IMR-90 (cell line): ENCODE measurements around the gene DHDH. TPM values are rescaled to one million over a fixed set of nuclear protein-coding genes. Genes with fewer than 3 reads are reported as not detected.
A peak's percentile ranks its signal among the peaks of the same experiment; 100 is the strongest.

Experiments
- ATAC-seq: fragments of 200-7000 bp; cut with Tn5 transposase; 2 replicates; pipeline ENCODE4 v1.9.1; 2020; ENCODE audit warnings: low read depth, mild to moderate bottlenecking, moderate library complexity
- BruUV-seq: library from RNA; stranded (reverse); fragments of 400-500 nt; replicated peaks from 2 replicates; lab custom pipeline; 2021; lab: Mats Ljungman, UMichigan
- CTCF ChIA-PET: fragments of 300-600 bp; formaldehyde crosslinking; extraction: SDS; loops from one replicate; lab custom pipeline; 2021; ENCODE audit warnings: antibody characterized with exemption; lab: Yijun Ruan, JAX
- POLR2A ChIA-PET: fragments of 300-600 bp; sonication (Branson Sonifier 250); formaldehyde crosslinking; loops from one replicate; lab custom pipeline; 2022; ENCODE audit warnings: antibody characterized with exemption; ENCODE audit not compliant: unreplicated experiment; lab: Charles Lee
- DNase-seq: peaks from one replicate; pipeline ENCODE4 v3.0.0; 2013
- H2AFZ ChIP-seq: replicated peaks from 2 replicates; pipeline ENCODE3; 2013; ENCODE audit warnings: low read length, mild to moderate bottlenecking; ENCODE audit not compliant: poor library complexity
- H2AK5ac ChIP-seq: 2 replicates; pipeline ENCODE4 v1.6.1; 2013; ENCODE audit warnings: low read depth, low read length, inconsistent platforms
- H2AK9ac ChIP-seq: replicated peaks from 2 replicates; pipeline ENCODE3; 2013; ENCODE audit warnings: mild to moderate bottlenecking, low read depth, low read length, moderate library complexity; ENCODE audit not compliant: poor library complexity
- H2BK120ac ChIP-seq: 2 replicates; pipeline ENCODE4 v1.6.1; 2013; ENCODE audit warnings: low read depth, low read length, inconsistent platforms
- H2BK15ac ChIP-seq: 3 replicates; pipeline ENCODE4 v1.6.1; 2013; ENCODE audit warnings: low read depth, low read length, inconsistent platforms
- H2BK20ac ChIP-seq: 2 replicates; pipeline ENCODE4 v1.6.1; 2013; ENCODE audit warnings: low read depth, mild to moderate bottlenecking, inconsistent platforms, low read length, moderate library complexity
- H2BK5ac ChIP-seq: 2 replicates; pipeline ENCODE4 v1.6.1; 2013; ENCODE audit warnings: mild to moderate bottlenecking, low read depth, low read length, inconsistent platforms; ENCODE audit not compliant: poor library complexity, severe bottlenecking
- H3K14ac ChIP-seq: replicated peaks from 2 replicates; pipeline ENCODE4 v1.6.1; 2013; ENCODE audit warnings: low read depth, low read length, inconsistent platforms
- H3K18ac ChIP-seq: 2 replicates; pipeline ENCODE4 v1.6.1; 2013; ENCODE audit warnings: low read depth, low read length, control low read depth
- H3K23ac ChIP-seq: 2 replicates; pipeline ENCODE4 v1.6.1; 2013; ENCODE audit warnings: low read depth, low read length, inconsistent platforms
- H3K27ac ChIP-seq: 2 replicates; pipeline ENCODE4 v1.5.1; 2013; ENCODE audit warnings: mild to moderate bottlenecking, control low read depth, low read length; ENCODE audit not compliant: insufficient read depth
- H3K27me3 ChIP-seq: 2 replicates; pipeline ENCODE4 v1.6.1; 2013; ENCODE audit warnings: low read length; ENCODE audit not compliant: control insufficient read depth, insufficient read depth
- H3K36me3 ChIP-seq: 2 replicates; pipeline ENCODE4 v1.6.1; 2013; ENCODE audit warnings: low read length, mixed read lengths; ENCODE audit not compliant: control insufficient read depth, insufficient read depth
- H3K4ac ChIP-seq: 2 replicates; pipeline ENCODE4 v1.6.1; 2013; ENCODE audit warnings: low read depth, low read length, inconsistent platforms
- H3K4me1 ChIP-seq: 2 replicates; pipeline ENCODE4 v1.6.1; 2013; ENCODE audit warnings: low read length, mixed read lengths; ENCODE audit not compliant: control insufficient read depth, insufficient read depth
- H3K4me2 ChIP-seq: 2 replicates; pipeline ENCODE4 v1.6.1; 2013; ENCODE audit warnings: low read depth, mild to moderate bottlenecking, control low read depth, low read length, moderate library complexity
- H3K4me3 ChIP-seq: 2 replicates; pipeline ENCODE4 v1.5.1; 2013; ENCODE audit warnings: low read depth, mild to moderate bottlenecking, control low read depth, low read length, moderate library complexity; ENCODE audit not compliant: insufficient read depth
- H3K56ac ChIP-seq: 2 replicates; pipeline ENCODE4 v1.6.1; 2013; ENCODE audit warnings: low read length, inconsistent platforms; ENCODE audit not compliant: insufficient read depth; ENCODE audit errors: extremely low read depth
- H3K79me1 ChIP-seq, 2 experiments: 2 replicates each; pipeline ENCODE4 v1.6.1; 2013; ENCODE audit warnings: low read length in 2 of 2, inconsistent platforms in 1 of 2, low read depth in 1 of 2
- H3K9ac ChIP-seq: 2 replicates; pipeline ENCODE4 v1.6.1; 2013; ENCODE audit warnings: low read depth, low read length, control low read depth
- H3K9me1 ChIP-seq: 2 replicates; pipeline ENCODE4 v1.6.1; 2013; ENCODE audit warnings: low read length, inconsistent platforms; ENCODE audit not compliant: insufficient read depth
- H3K9me3 ChIP-seq: 2 replicates; pipeline ENCODE4 v1.6.1; 2013; ENCODE audit warnings: low read length; ENCODE audit not compliant: control insufficient read depth, insufficient read depth
- H4K20me1 ChIP-seq: 2 replicates; pipeline ENCODE4 v1.6.1; 2013; ENCODE audit warnings: low read length, inconsistent platforms; ENCODE audit not compliant: insufficient read depth
- H4K5ac ChIP-seq: 2 replicates; pipeline ENCODE4 v1.6.1; 2013; ENCODE audit warnings: mild to moderate bottlenecking, low read depth, low read length, control low read depth
- H4K8ac ChIP-seq, 2 experiments: 2 replicates each; pipeline ENCODE4 v1.6.1; 2013; ENCODE audit warnings: low read depth in 2 of 2, low read length in 2 of 2, control low read depth in 1 of 2, inconsistent platforms in 1 of 2
- H4K91ac ChIP-seq: 2 replicates; pipeline ENCODE4 v1.6.1; 2013; ENCODE audit warnings: low read depth, low read length, inconsistent platforms; ENCODE audit not compliant: insufficient read depth
- BHLHE40 ChIP-seq: fragments of 150-350 bp; IDR thresholded peaks from 2 replicates; pipeline ENCODE4 v1.6.1; 2016; ENCODE audit warnings: mild to moderate bottlenecking, low read depth, low read length
- CEBPB ChIP-seq: IDR thresholded peaks from 2 replicates; pipeline ENCODE4 v1.6.1; 2012; ENCODE audit warnings: low read depth, low read length, improper control_type of control experiment
- CHD1 ChIP-seq: IDR thresholded peaks from 2 replicates; pipeline ENCODE4 v1.6.1; 2012; ENCODE audit warnings: low read depth, low read length, improper control_type of control experiment
- FOS ChIP-seq: fragments of 150-350 bp; IDR thresholded peaks from 2 replicates; pipeline ENCODE4 v1.6.1; 2016; ENCODE audit warnings: low read depth, low read length
- MAFK ChIP-seq: IDR thresholded peaks from 2 replicates; pipeline ENCODE4 v1.6.1; 2012; ENCODE audit warnings: low read depth, low read length, improper control_type of control experiment
- MAZ ChIP-seq: IDR thresholded peaks from 2 replicates; pipeline ENCODE4 v1.6.1; 2012; ENCODE audit warnings: low read depth, mild to moderate bottlenecking, low read length, improper control_type of control experiment, moderate library complexity, borderline replicate concordance
- MXI1 ChIP-seq: IDR thresholded peaks from 2 replicates; pipeline ENCODE4 v1.6.1; 2012; ENCODE audit warnings: low read depth, mild to moderate bottlenecking, low read length, moderate library complexity, borderline replicate concordance
- NFE2L2 ChIP-seq: fragments of 150-350 bp; IDR thresholded peaks from 2 replicates; pipeline ENCODE4 v1.6.1; 2016; ENCODE audit warnings: low read depth, mild to moderate bottlenecking, low read length
- POLR2A ChIP-seq: IDR thresholded peaks from 2 replicates; pipeline ENCODE4 v1.6.1; 2012; ENCODE audit warnings: mild to moderate bottlenecking, low read depth, low read length
- RAD21 ChIP-seq: IDR thresholded peaks from 2 replicates; pipeline ENCODE4 v1.6.1; 2012; ENCODE audit warnings: low read length, improper control_type of control experiment
- RCOR1 ChIP-seq: IDR thresholded peaks from 2 replicates; pipeline ENCODE4 v1.6.1; 2012; ENCODE audit warnings: mild to moderate bottlenecking, low read length, improper control_type of control experiment; ENCODE audit not compliant: insufficient replicate concordance
- SMC3 ChIP-seq: fragments of 150-350 bp; IDR thresholded peaks from 2 replicates; pipeline ENCODE4 v1.6.1; 2016; ENCODE audit warnings: low read depth, mild to moderate bottlenecking, antibody characterized with exemption, low read length, moderate library complexity
- WGBS, 2 experiments: methylation state at CpG; one replicate each; pipeline versions ENCODE4 v1.1.5 to v1.1.7; 2013; ENCODE audit warnings: missing lambda C conversion rate in 2 of 2; ENCODE audit not compliant: insufficient read length in 1 of 2; ENCODE audit errors: extremely low coverage in 2 of 2; 5-methylcytosine and 5-hydroxymethylcytosine counted together
- dilution Hi-C: fragments of 300-500 bp; cut with HindIII; formaldehyde crosslinking; loops from one replicate; pipeline ENCODE4 v1.14.3; 2018; ENCODE audit warnings: low sequenced_read_pairs; ENCODE audit not compliant: unreplicated experiment
- in situ Hi-C: fragments of 300-500 bp; cut with MboI; formaldehyde crosslinking; loops from 3 replicates; pipeline ENCODE4 v1.14.3; 2019; ENCODE audit warnings: low sequenced_read_pairs, inconsistent platforms, mixed read lengths
- intact Hi-C: fragments of 100-400 bp; cut with micrococcal nuclease; formaldehyde crosslinking; loops from 2 replicates; pipeline ENCODE4 v1.10.0; 2022
- polyA plus RNA-seq, 3 experiments: library from polyadenylated mRNA; depleted of rRNA; stranded (reverse); fragments of >200 nt; gene quantifications; 2 replicates each; pipeline ENCODE4 v1.2.3, GENCODE V29; 2012; ENCODE audit warnings: low replicate concordance in 1 of 3
- total RNA-seq: library from RNA; depleted of rRNA; stranded (reverse); fragments of >200 nt; gene quantifications from 2 replicates; pipeline ENCODE4 v1.2.3, GENCODE V29; 2012
- TF ChIP-seq, protein P1 (sequence below): conservative IDR thresholded peaks from 2 replicates; pipeline ENCODE4 v1.5.1; 2012; ENCODE audit warnings: mild to moderate bottlenecking, low read depth, low read length, improper control_type of control experiment
- TF ChIP-seq, protein P2 (sequence below): fragments of 150-350 bp; IDR thresholded peaks from 2 replicates; pipeline ENCODE4 v1.6.1; 2017; ENCODE audit warnings: mild to moderate bottlenecking, antibody characterized with exemption, low read length, low read depth

The DHDH gene
- total and polyA plus RNA-seq, 2 of the 4 experiments (the other 2 are of a cell fraction), result 0.36 to 0.53 TPM

DNA sequence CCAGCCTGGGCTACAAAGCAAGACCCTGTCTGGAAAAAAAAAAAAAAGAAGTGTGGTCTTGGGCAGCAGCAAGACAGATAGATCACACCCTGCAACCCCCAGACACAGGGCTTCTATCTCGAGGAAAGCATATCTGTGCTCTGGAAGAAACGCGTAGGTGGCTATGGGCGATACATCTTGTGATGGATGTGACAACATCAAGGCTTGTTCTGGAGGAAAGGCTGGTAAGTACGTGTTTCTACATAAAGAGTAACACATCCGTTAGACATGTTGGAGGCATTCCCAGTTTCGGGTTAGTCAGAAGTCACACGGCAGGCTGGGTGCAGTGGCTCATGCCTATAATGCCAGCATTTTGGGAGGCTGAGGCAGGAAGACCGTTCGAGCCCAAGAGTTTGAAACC lies 6.6 kb upstream of the DHDH start:
- dilution Hi-C loops, result no loop called here
- POLR2A ChIA-PET, result no interaction called here

More for the DNA sequence above, 6.6 kb upstream of the DHDH start:
- peak; percentile 99 for DNase-seq
- H4K5ac ChIP-seq, result no peak overlapping the region
- WGBS, 2 experiments, result 3% methylated on average over 5 of the region's 10 CpGs; no CpG with 5 or more reads in 1 of the 2 experiments
- H2BK120ac ChIP-seq, result no peak overlapping the region
- peaks cover 12% of the 10 kb centered on the region for H3K36me3 ChIP-seq
- CTCF ChIA-PET, result no interaction called here
- no TSS peak for BruUV-seq
- H3K18ac ChIP-seq, result no peak overlapping the region
- no peaks in the 10 kb centered on the region for H4K20me1 ChIP-seq
- H2BK15ac ChIP-seq, result no peak overlapping the region
- H3K9me1 ChIP-seq, result peaks cover 9% of the 10 kb centered on the region; the same call in 1 of the 2 replicates
- peak overlapping the region; percentile 40 for H2BK5ac ChIP-seq
- intact Hi-C loops, result no loop called here
- peak; percentile 82 for ATAC-seq
- TF ChIP-seq POLR2A (no peak), NFE2L2 (no peak), MAFK (no peak), MAZ (no peak), SMC3 (no peak), BHLHE40 (peak; percentile 49; the same call in 1 of the 2 replicates), RCOR1 (no peak), FOS (peak; percentile 56; the same call in 1 of the 2 replicates), MXI1 (no peak), CHD1 (no peak), RAD21 (no peak), CEBPB (peak; percentile 79; the same call in 1 of the 2 replicates)
- TF ChIP-seq, protein P1, sequence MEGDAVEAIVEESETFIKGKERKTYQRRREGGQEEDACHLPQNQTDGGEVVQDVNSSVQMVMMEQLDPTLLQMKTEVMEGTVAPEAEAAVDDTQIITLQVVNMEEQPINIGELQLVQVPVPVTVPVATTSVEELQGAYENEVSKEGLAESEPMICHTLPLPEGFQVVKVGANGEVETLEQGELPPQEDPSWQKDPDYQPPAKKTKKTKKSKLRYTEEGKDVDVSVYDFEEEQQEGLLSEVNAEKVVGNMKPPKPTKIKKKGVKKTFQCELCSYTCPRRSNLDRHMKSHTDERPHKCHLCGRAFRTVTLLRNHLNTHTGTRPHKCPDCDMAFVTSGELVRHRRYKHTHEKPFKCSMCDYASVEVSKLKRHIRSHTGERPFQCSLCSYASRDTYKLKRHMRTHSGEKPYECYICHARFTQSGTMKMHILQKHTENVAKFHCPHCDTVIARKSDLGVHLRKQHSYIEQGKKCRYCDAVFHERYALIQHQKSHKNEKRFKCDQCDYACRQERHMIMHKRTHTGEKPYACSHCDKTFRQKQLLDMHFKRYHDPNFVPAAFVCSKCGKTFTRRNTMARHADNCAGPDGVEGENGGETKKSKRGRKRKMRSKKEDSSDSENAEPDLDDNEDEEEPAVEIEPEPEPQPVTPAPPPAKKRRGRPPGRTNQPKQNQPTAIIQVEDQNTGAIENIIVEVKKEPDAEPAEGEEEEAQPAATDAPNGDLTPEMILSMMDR, result no peak
- TF ChIP-seq, protein P2, sequence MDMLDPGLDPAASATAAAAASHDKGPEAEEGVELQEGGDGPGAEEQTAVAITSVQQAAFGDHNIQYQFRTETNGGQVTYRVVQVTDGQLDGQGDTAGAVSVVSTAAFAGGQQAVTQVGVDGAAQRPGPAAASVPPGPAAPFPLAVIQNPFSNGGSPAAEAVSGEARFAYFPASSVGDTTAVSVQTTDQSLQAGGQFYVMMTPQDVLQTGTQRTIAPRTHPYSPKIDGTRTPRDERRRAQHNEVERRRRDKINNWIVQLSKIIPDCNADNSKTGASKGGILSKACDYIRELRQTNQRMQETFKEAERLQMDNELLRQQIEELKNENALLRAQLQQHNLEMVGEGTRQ, result no peak; the same call in 1 of the 2 replicates
- no peaks in the 10 kb centered on the region for H3K27me3 ChIP-seq
- peak overlapping the region; percentile 3 for H2AFZ ChIP-seq
- H3K4me1 ChIP-seq, result peaks cover 11% of the 10 kb centered on the region
- no peak overlapping the region for H3K56ac ChIP-seq
- peak overlapping the region; percentile 4 for H2AK9ac ChIP-seq
- H3K27ac ChIP-seq, result no peak overlapping the region
- no peak overlapping the region for H2BK20ac ChIP-seq
- H2AK5ac ChIP-seq, result no peak overlapping the region
- H3K4me2 ChIP-seq, result 0 out of 2 replicates have a peak overlapping the region, but pooled peaks have one; percentile 14
- in situ Hi-C loops, result no loop called here
- H3K4me3 ChIP-seq, result no peak overlapping the region
- H3K23ac ChIP-seq, result no peak overlapping the region
- H3K79me1 ChIP-seq, result peaks cover 0 to 5% of the 10 kb centered on the region in 2 experiments; a peak in 1 of 4 replicates
- no peak overlapping the region for H3K9ac ChIP-seq
- peak overlapping the region in 1 of 2 experiments; percentile 3; a peak in 1 of 4 replicates for H4K8ac ChIP-seq
- no peaks in the 10 kb centered on the region for H3K9me3 ChIP-seq
- no peak overlapping the region for H4K91ac ChIP-seq
- no peak overlapping the region for H3K4ac ChIP-seq
- no peak overlapping the region for H3K14ac ChIP-seq
